Stimulated activated CD4-positive, alpha-beta T cell treated with anti-CD3 and anti-CD28 coated beads, Interleukin-12 subunit alpha, Interleukin-12 subunit beta, amount 100 ng/mL, for 24 hours (primary cell): ENCODE measurements around the gene SYCE3.

Experiments
- DNase-seq, 2 experiments: peaks; one replicate each; pipeline ENCODE4 v3.0.0-alpha.2; 2020; ENCODE audit warnings: low read depth in 2 of 2

SYCE3 gene

GRCh38 chr22:50576070-50576469 lies 13.4 kb upstream of the SYCE3 start:
- DNase-seq, result no peak

DNA sequence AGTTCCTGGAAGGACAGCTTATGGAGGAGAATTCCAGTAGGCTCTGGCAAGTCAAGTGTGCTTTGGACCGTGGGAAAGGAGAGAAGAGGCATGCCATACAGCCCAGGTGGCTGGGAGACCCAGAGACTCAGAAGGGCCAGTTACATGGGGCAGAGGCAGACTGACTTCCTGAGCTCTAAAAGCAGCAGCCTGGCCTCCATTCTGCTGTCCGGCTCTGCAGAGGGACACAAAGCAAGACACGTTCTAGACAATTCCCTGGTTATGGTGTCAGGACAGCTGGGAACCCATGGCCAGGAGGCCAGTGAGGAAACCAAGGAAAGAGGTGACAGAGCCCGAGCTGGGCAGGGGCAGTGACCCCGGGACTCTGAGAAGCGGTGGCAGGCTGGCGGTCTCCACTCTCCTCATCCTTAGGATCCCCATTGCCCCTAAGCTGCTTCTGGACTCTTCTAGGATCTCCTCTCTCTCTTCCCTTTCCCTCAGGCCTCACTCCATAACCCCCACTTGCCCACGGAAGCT lies 12.8 kb upstream of the SYCE3 start:
- DNase-seq, result no peak

- DNase-seq, result no peak
Measured at GRCh38 chr22:50574383-50574755, 11.7 kb upstream of the SYCE3 start.

DNA sequence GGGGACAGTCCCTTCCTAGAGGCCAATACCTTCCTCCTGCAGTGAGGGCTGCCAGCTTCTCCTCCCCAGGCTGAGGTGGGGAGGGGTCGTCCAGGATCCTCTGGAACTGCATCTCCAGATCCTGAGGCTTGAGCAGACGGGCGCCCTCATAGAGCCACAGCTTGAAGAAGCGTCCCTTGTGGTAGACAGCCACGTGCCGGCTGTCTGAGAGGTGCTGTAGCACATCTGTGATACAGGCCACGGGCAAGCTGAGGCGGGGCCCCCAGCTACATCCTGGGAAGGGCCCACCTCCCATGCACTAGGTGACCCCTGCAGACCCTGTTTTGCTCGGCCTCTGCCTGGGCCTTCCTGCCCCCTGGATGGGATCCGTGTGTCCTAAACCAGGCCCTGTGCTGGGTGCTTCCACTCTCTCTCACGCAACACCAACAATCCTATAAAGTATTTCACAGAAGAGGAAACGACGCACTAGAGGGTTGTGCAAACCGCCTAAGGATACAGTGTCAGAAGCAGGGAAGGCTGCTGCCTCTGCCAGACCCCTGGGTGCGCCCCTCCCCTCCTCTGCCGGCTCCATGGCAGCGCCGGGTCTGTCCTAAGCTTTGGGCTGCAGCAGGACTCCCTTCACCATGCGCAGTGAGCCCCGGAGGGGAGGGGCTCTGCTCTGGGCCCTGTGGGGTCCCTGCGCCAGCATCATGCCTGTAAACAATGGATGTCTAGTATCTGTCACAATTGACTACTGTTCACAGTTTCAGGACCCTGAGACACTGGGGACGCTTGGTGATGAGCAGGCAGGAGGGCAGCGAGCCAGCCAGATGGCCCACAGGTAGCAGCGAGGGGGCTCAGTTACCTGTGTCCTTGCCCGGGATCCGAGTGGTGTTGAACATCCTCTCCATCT lies 11.0 kb upstream of the SYCE3 start:
- no peak for DNase-seq

GRCh38 chr22:50572965-50573364 lies 10.2 kb upstream of the SYCE3 start:
- DNase-seq, result no peak

DNA sequence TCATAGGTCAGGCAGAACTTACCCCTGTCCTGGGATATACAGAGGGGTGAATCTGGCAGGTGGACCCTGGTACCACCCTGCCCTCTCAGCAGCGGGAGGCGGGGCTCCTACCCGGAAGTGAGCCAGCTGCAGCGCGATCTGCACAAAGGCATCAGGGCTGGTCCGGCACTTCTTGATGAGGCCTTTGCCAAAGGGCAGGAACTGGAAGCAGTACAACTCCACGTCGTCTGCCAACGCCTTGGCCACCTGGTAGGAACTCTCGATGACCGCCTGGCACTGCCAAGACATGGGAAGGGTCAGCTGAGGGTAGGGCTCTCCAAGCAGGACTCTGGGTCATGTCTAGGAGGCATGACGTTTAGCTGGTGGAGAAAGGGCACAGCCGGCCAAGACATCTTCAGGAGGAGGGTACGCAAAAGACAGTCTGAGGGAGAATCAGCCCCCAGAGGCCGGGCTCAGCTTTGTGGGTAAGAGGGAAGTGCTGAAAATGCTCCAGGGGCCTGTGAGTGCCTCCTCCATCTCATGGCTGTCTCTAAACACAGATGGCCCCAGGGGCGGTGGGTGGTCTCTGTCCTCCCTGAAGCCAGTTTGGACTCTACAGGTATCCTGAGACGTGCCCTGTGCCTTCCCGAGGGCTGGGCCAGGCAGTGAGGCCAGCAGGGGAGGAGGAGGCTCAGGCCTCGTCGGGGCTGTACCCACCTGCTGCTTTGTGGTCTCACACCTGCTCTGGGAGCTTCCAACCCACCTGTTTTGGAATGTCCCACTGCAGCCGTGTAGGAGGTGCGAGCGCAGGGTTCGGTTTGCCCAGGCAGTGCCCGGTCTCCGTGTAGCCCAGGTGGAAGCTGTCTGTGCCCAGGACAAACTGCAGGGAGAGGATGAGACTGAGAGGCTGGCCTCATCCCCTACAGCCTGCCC lies 8.8 kb upstream of the SYCE3 start:
- DNase-seq, result no peak

DNA sequence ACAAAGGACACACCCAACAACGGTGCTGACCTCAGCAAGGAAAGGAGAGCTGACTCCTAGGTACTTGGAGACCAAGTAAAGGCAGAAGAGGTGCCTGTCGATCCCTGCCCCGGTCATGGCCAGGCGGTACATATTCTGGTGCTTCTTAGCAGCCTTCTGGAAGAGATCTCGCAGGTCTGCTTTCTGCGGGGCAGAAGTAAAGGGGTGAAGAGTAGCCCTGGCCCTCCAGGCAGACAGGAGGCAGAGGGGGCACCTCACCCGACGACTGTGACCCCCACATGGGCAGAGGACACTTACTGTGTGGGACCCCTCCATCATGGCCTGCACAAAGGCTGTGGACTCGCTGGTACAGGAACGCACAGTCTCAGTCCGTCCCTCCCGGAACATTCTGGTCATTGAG lies 8.1 kb upstream of the SYCE3 start:
- no peak for DNase-seq

- DNase-seq, result no peak
Measured at GRCh38 chr22:50569896-50570535, 7.3 kb upstream of the SYCE3 start.

GRCh38 chr22:50569041-50569459 lies 6.3 kb upstream of the SYCE3 start:
- no peak for DNase-seq

DNA sequence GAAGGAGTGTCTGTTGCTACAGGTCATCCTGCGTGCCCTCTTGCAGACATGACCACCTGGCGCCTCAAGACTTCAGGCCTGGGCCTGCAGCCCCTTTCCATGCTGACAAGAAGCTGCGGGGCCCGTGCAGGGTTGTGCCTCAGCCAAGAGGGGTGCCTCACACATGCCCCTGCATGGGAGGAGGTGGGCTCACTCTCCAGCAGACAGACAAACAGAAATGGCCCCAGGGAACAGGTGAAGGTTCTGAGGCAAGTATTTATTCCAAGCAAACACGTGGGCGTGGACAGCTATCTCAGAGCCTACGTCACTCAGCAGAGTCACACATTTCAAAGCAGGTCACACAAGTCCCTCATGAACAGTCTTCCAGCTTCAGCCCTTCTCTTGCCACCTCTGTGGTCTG lies 5.9 kb upstream of the SYCE3 start:
- DNase-seq, result no peak

- no peak for DNase-seq
Measured at GRCh38 chr22:50567721-50568252, 5.1 kb upstream of the SYCE3 start.

DNA sequence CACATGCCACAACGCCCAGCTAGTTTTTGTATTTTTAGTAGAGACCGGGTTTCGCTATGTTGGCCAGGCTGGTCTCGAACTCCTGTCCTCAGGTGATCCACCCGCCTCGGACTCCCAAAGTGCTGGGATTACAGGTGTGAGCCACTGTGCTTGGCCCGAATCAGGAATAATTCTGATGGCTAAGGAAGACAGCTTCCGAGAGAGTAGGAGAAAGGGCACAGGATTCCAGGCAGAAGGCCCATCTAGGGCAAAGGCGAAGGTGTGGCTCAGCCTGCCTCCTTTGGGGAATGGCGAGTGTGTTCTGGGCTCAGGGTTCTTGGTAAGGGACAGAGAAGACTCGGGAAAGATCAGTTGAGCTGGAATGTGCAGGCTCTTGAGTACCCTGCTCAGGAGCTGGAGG lies 1.6 kb upstream of the SYCE3 start:
- no peak for DNase-seq

- no peak for DNase-seq
Measured at GRCh38 chr22:50563413-50564160, 868 bp upstream of the SYCE3 start.

DNA sequence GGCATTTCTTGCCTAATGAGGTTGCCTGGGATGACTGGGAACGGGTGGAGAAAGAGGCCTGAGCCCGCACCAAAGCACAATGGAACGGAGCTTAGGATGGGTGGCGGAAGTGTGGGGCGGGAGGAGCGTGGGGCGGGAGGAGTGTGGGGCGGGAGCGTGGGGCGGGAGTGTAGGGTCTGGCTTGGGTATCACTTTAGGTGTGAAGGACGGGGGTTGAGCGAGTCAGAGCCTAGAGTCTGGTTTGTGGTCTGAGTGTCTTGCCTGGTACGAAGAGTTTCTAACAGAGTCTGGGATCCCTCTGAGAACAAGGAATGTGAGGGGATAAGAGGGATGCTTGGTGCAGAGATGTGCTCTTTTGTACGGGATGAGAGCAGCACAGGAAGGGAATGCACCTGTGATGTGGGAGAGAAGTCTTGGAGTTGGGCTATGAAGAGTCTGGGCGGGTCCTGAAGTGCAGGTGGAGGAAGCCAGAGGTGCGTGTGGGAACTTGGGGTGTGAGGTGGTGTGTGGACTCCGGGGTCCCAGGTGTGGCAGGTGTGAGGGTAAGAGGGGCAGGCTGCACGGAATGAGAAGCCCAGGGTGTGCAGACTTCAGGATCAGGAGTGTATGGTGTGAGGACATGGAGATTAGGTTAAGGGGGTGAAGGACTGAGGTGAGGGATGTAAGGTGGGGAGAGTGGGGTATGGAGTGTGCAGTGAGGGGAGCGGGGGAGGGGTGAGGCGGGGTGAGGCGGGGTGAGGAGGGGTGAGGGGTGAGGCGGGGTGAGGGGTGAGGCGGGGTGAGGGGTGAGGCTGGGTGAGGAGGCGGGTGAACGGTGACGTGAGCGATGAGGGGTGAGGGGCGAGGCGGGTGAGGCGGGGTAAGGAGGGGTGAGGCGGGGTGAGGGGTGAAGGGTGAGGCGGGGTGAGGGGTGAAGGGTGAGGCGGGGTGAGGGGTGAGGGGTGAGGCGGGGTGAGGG lies 1.0 kb downstream of the SYCE3 start:
- DNase-seq, result no peak

DNA sequence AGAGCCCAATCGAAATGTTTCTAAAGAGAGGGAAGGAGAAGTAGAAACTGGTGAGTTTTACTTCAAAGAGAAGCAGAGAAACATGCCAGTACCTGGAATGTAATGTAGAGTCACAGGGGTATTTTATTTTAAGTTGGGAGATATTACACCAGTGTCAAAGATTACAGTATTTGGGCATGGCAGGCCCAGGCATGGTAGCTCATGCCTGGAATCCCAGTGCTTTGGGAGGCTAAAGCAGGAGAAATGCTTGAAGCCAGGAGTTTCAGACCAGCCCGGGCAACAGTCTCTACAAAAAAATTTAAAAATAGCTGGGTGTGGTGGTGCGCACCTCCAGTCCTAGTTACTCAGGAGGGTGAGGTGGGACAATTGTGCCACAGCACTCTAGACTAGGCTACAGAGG lies 2.7 kb downstream of the SYCE3 start:
- DNase-seq, result no peak

DNA sequence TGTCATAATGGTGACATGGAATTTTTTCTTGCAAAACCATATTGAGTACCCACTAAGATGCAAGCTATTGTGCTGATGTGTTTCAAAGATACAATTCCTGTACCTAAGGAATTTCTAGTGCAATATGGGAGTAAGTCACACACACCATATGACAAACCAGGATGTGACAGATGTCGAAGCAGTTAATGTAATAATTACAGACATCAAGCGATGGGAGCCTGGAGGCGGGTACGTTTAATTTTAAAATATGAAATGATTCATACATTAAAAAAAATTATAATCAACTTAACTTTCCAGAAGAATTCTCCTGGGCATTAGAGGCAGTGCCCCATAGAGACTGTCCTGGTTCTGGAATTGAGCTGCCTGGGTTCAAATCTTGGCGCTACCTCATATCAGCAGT lies 6.0 kb downstream of the SYCE3 start:
- DNase-seq, result no peak

DNA sequence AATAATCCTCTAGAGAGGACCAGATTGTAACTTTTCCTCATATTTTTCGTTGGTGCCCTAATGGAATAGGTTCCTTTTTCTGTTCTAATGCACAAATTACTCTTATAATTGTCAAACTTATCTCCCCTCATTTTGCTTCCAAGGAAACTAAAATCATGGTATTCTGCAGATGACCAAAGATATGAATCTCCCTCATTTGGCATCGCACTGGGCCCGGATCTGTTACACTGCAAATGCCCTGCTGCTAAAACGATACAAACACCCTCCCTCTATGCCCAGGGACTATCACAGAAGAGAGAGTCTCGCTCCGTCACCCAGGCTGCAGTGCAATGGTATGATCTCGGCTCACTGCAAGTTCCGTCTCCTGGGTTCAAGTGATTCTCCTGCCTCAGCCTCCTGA lies 9.4 kb downstream of the SYCE3 start:
- no peak for DNase-seq

GRCh38 chr22:50551160-50551752 lies 11.5 kb downstream of the SYCE3 start:
- DNase-seq, result no peak

DNA sequence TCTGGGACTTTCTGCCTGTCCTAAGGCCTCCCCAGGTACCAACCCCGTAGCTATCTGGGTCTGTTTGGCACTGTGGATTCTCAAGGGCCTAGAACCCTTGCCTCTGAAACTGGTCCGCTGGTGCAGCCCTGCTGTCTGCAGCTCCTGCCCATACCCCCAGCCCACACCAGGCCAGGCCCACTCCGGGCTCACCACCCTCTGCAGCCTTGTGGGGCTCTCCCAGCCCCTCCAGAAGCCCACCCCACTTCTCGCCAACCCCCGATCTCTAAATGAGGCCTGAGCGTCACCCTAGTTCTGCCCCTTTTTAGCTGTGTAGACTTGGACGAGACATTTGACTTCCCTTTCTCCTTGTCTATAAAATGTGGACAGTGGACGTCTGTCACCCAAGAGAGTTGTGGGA lies 12.3 kb downstream of the SYCE3 start:
- no peak for DNase-seq
